Measurements from ENCODE around the gene PHTF2. TPM values are rescaled to one million over a fixed set of nuclear protein-coding genes. Genes with fewer than 3 reads are reported as not detected.

Gene PHTF2
- total RNA-seq, 2 donors from 2014 or later, result 15.4 to 20.6 TPM

- H3K9ac ChIP-seq (ENCODE audit: extremely low read depth, low read length, poor library complexity, severe bottlenecking), result no peak overlapping the region
- Mint-ChIP-seq H3K9me3 (no peaks in the 10 kb centered on the region), H3K4me1 (peaks cover 6% of the 10 kb centered on the region), H3K4me3 (no peak overlapping the region), H3K27me3 (ENCODE audit: insufficient read depth) (no peaks in the 10 kb centered on the region), H3K27ac (no peak overlapping the region), H3K36me3 (ENCODE audit: low read depth) (no peaks in the 10 kb centered on the region)
- H3K36me3 ChIP-seq (ENCODE audit: control insufficient read depth, insufficient read depth, low read length), result no peaks in the 10 kb centered on the region
- no peaks in the 10 kb centered on the region for H3K4me1 ChIP-seq (ENCODE audit: control insufficient read depth, insufficient read depth, low read length)
- no peaks in the 10 kb centered on the region for H3K27me3 ChIP-seq (ENCODE audit: control insufficient read depth, insufficient read depth, low read length, poor library complexity, severe bottlenecking)
- H3K4me3 ChIP-seq (ENCODE audit: low read length), result no peak overlapping the region
- H3K27ac ChIP-seq (ENCODE audit: low read depth, low read length), result no peak overlapping the region
- H3K9me3 ChIP-seq (ENCODE audit: control insufficient read depth, low read length), result no peaks in the 10 kb centered on the region
- WGBS, 2 experiments (ENCODE audit: insufficient coverage in 1 of 2, insufficient read length in 1 of 2), result 94 to 100% methylated on average over 1 to 2 of the region's 3 CpGs
- TF ChIP-seq CTCF (conservative IDR thresholded peaks at IDR 0.05), result no peak
- DNase-seq, result no peak
Observed at GRCh38 chr7:77933394-77933793, 134.8 kb downstream of the PHTF2 start.

DNA sequence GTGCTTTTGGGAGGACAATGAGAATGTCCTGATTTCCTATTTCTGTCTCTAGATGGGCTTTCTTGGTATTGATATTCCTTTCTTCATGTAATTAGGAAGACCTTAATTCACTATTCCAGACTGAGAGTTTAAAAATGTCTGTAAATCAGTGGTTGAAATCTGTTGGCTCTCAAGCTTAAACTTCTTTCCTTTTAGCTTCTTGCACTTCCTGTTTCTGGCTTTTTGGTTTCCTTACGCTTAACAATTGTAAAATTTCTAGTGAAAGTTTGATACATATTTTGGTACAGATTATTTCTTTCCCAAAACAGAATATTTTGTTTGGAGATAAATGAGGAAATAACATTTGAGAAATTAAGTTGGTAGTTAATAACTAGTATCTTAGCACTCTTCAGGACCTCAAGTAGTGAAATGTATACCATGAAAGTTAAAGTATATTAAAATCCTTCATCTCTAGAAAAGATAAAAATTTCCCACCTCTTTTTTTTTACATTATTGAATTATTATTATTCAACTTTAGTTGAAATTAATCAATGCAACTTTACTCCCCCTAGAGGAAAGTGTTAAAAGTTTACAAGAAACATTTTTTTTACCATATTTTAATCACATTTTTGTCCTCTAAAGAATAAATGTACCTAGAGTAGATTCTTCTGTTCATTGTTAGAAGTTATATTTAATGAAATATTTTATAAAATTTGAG, 137.2 kb downstream of the PHTF2 start:
- Mint-ChIP-seq H3K9me3 (no peaks in the 10 kb centered on the region), H3K36me3 (ENCODE audit: low read depth) (peaks cover 2% of the 10 kb centered on the region), H3K27ac (no peak overlapping the region), H3K4me3 (no peak overlapping the region), H3K27me3 (ENCODE audit: insufficient read depth) (no peaks in the 10 kb centered on the region), H3K4me1 (no peaks in the 10 kb centered on the region)
- 100% methylated on average over 1 of the region's 1 CpG; no CpG with 5 or more reads in 1 of the 2 experiments for WGBS, 2 experiments (ENCODE audit: insufficient coverage in 1 of 2, insufficient read length in 1 of 2)
- H3K27ac ChIP-seq (ENCODE audit: low read depth, low read length), result no peak overlapping the region
- DNase-seq, result no peak
- no peak overlapping the region for H3K9ac ChIP-seq (ENCODE audit: extremely low read depth, low read length, poor library complexity, severe bottlenecking)
- no peaks in the 10 kb centered on the region for H3K36me3 ChIP-seq (ENCODE audit: control insufficient read depth, insufficient read depth, low read length)
- no peaks in the 10 kb centered on the region for H3K9me3 ChIP-seq (ENCODE audit: control insufficient read depth, low read length)
- peak; percentile 66 for TF ChIP-seq CTCF (conservative IDR thresholded peaks at IDR 0.05)
- H3K4me1 ChIP-seq (ENCODE audit: control insufficient read depth, insufficient read depth, low read length), result no peaks in the 10 kb centered on the region
- no peaks in the 10 kb centered on the region for H3K27me3 ChIP-seq (ENCODE audit: control insufficient read depth, insufficient read depth, low read length, poor library complexity, severe bottlenecking)
- no peak overlapping the region for H3K4me3 ChIP-seq (ENCODE audit: low read length)

DNA sequence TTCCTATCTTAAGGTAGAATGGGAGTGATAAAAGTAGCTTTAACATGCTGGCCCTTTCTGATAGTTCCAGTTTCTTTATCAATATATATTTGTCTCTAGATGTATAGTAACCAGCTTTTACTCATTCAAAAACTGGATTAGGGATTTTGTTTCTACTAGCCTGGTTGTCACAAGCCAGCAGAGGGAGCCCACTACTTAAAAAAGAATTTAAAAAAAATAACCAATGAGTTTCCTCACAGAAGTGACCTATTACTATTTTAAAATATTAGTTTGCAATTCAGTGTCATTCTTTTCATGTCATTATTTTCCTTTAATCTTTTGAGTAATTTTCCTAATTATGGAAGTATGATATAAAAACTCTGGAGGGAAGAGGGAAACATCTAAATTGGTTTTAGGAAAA, 142.1 kb downstream of the PHTF2 start:
- Histone ChIP-seq H3K4me1 (ENCODE audit: control insufficient read depth, insufficient read depth, low read length) (no peaks in the 10 kb centered on the region), H3K9ac (ENCODE audit: extremely low read depth, low read length, poor library complexity, severe bottlenecking) (no peak overlapping the region), H3K27me3 (ENCODE audit: control insufficient read depth, insufficient read depth, low read length, poor library complexity, severe bottlenecking) (no peaks in the 10 kb centered on the region), H3K36me3 (ENCODE audit: control insufficient read depth, insufficient read depth, low read length) (no peaks in the 10 kb centered on the region), H3K27ac (ENCODE audit: low read depth, low read length) (no peak overlapping the region), H3K9me3 (ENCODE audit: control insufficient read depth, low read length) (no peaks in the 10 kb centered on the region), H3K4me3 (ENCODE audit: low read length) (no peak overlapping the region)
- H3K4me3 Mint-ChIP-seq, result no peak overlapping the region
- no peaks in the 10 kb centered on the region for H3K27me3 Mint-ChIP-seq (ENCODE audit: insufficient read depth)
- H3K4me1 Mint-ChIP-seq, result peaks cover 11% of the 10 kb centered on the region
- peak; percentile 91 for TF ChIP-seq CTCF (conservative IDR thresholded peaks at IDR 0.05)
- no peaks in the 10 kb centered on the region for H3K9me3 Mint-ChIP-seq
- DNase-seq, result peak; percentile 65
- H3K27ac Mint-ChIP-seq, result no peak overlapping the region
- peaks cover 4% of the 10 kb centered on the region for H3K36me3 Mint-ChIP-seq (ENCODE audit: low read depth)
